H1 (cell line): ENCODE measurements around the gene MYO1A.

Experiments
- CTCF ChIP-seq, 3 experiments: IDR thresholded peaks; 1 replicate in 2 of 3; 2 replicates in 1 of 3; pipeline versions ENCODE4 v1.5.1 to v1.6.1; 2011; ENCODE audit warnings: low read length in 3 of 3, mild to moderate bottlenecking in 3 of 3, inconsistent platforms in 2 of 3, low read depth in 1 of 3, moderate library complexity in 1 of 3; ENCODE audit not compliant: insufficient read depth in 1 of 3; ENCODE audit errors: control extremely low read depth in 1 of 3
- POLR2A ChIP-seq, 2 experiments: IDR thresholded peaks; 1 replicate in 1 of 2; 2 replicates in 1 of 2; pipeline ENCODE4 v1.6.1; 2011; ENCODE audit warnings: low read depth in 2 of 2, low read length in 2 of 2, mild to moderate bottlenecking in 2 of 2; ENCODE audit errors: control extremely low read depth in 1 of 2
- SAP30 ChIP-seq: fragments of 300-600 bp; sonication (generic); IDR thresholded peaks from 2 replicates; pipeline ENCODE4 v1.7.1; 2012; ENCODE audit warnings: low read length, moderate library complexity, mild to moderate bottlenecking, inconsistent platforms; ENCODE audit not compliant: insufficient read depth, insufficient replicate concordance

GRCh38 chr12:57031138-57031725 lies 18.7 kb downstream of the MYO1A start:
- TF ChIP-seq POLR2A (IDR thresholded peaks at IDR 0.05; ENCODE audit: control extremely low read depth in 1 of 2, low read depth in 2 of 2, low read length in 2 of 2) (no peak), CTCF (IDR thresholded peaks at IDR 0.05; ENCODE audit: control extremely low read depth in 1 of 3, insufficient read depth in 1 of 3, low read depth in 1 of 3, low read length in 3 of 3) (peak in 2 of 3 experiments; percentile 12 to 46; a peak in 3 of 4 replicates), SAP30 (no peak)
